Eye (tissue), 1 donor: ENCODE results near the gene TBL1XR1.
"Not testable (repeated sequence)": the region's sequence is repeated elsewhere in the genome, so short reads cannot be mapped to it uniquely, and the experiment has no call there.

Experiments
- DNase-seq: peaks from one replicate; pipeline ENCODE4 v3.0.0-alpha.2; 2015

Gene TBL1XR1

GRCh38 chr3:177206936-177207335 is 9.7 kb upstream of the TBL1XR1 start:
- no peak for DNase-seq

GRCh38 chr3:177203689-177204395 is 6.6 kb upstream of the TBL1XR1 start:
- no peak for DNase-seq

GRCh38 chr3:177203016-177203415 is 5.7 kb upstream of the TBL1XR1 start:
- DNase-seq: not testable (repeated sequence)

- DNase-seq: no peak
Observed at GRCh38 chr3:177201700-177202397, 4.6 kb upstream of the TBL1XR1 start.

GRCh38 chr3:177199206-177199760 is 2.0 kb upstream of the TBL1XR1 start:
- no peak for DNase-seq

GRCh38 chr3:177197727-177198460 is 612 bp upstream of the TBL1XR1 start:
- no peak for DNase-seq

GRCh38 chr3:177196456-177197040 is 734 bp downstream of the TBL1XR1 start:
- DNase-seq: peak; percentile 83

GRCh38 chr3:177196008-177196455 is 1.2 kb downstream of the TBL1XR1 start:
- peak; percentile 72 for DNase-seq

GRCh38 chr3:177195242-177195991 is 1.9 kb downstream of the TBL1XR1 start:
- DNase-seq: peak; percentile 77

- DNase-seq: no peak
Observed at GRCh38 chr3:177194299-177194698, 3.0 kb downstream of the TBL1XR1 start.

- DNase-seq: no peak
Observed at GRCh38 chr3:177193688-177194268, 3.5 kb downstream of the TBL1XR1 start.

GRCh38 chr3:177193275-177193674 is 4.0 kb downstream of the TBL1XR1 start:
- not testable (repeated sequence) for DNase-seq

- DNase-seq: no peak
Observed at GRCh38 chr3:177190756-177191681, 6.3 kb downstream of the TBL1XR1 start.

- not testable (repeated sequence) for DNase-seq
Observed at GRCh38 chr3:177190184-177190583, 7.1 kb downstream of the TBL1XR1 start.

GRCh38 chr3:177188325-177188724 is 9.0 kb downstream of the TBL1XR1 start:
- DNase-seq: not testable (repeated sequence)

GRCh38 chr3:177186306-177186705 is 11.0 kb downstream of the TBL1XR1 start:
- DNase-seq: no peak

GRCh38 chr3:177185035-177185574 is 12.2 kb downstream of the TBL1XR1 start:
- no peak for DNase-seq

- not testable (repeated sequence) for DNase-seq
Observed at GRCh38 chr3:177184602-177185001, 12.7 kb downstream of the TBL1XR1 start.

GRCh38 chr3:177182352-177182751 is 14.9 kb downstream of the TBL1XR1 start:
- no peak for DNase-seq

- no peak for DNase-seq
Observed at GRCh38 chr3:177181418-177181817, 15.9 kb downstream of the TBL1XR1 start.
